Anterior cingulate cortex (tissue), 58 donors: ENCODE results near the gene CCDC88C.
"Not testable (repeated sequence)": the region's sequence is repeated elsewhere in the genome, so short reads cannot be mapped to it uniquely, and the experiment has no call there.

Source experiments
- DNase-seq, 58 donors: peaks; one replicate each; lab custom pipeline; 2025; lab: John Stamatoyannopoulos, UW

CCDC88C gene

GRCh38 chr14:91238085-91238484 is 179.5 kb downstream of the CCDC88C start:
- DNase-seq, result no peak

- DNase-seq, result no peak
These were observed 180.4 kb downstream of the CCDC88C start for GRCh38 chr14:91237219-91237618.

GRCh38 chr14:91235841-91236240 is 181.8 kb downstream of the CCDC88C start:
- no peak for DNase-seq

DNA sequence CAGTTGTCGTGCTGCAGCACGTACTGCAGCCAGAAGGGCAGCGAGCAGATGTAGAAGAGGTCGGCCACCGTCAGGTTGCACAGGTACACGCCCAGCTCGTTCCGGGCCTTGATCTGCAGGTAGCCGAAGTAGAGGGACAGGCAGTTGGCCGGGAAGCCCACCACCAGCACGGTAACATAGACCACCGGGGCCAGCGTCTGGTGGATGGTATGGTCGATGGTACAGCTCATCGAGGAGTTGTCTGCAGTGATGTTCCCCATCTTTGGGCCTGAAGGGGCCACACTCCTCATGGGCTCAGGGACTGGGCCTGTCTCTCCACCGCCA is 182.9 kb downstream of the CCDC88C start:
- DNase-seq, result no peak

- no peak for DNase-seq
These were observed 183.5 kb downstream of the CCDC88C start for GRCh38 chr14:91233936-91234790.

GRCh38 chr14:91232603-91233002 is 185.0 kb downstream of the CCDC88C start:
- DNase-seq, result no peak

GRCh38 chr14:91232052-91232451 is 185.6 kb downstream of the CCDC88C start:
- no peak for DNase-seq

GRCh38 chr14:91231446-91231845 is 186.2 kb downstream of the CCDC88C start:
- no peak for DNase-seq

- DNase-seq, result no peak
These were observed 187.1 kb downstream of the CCDC88C start for GRCh38 chr14:91230397-91231035.

DNA sequence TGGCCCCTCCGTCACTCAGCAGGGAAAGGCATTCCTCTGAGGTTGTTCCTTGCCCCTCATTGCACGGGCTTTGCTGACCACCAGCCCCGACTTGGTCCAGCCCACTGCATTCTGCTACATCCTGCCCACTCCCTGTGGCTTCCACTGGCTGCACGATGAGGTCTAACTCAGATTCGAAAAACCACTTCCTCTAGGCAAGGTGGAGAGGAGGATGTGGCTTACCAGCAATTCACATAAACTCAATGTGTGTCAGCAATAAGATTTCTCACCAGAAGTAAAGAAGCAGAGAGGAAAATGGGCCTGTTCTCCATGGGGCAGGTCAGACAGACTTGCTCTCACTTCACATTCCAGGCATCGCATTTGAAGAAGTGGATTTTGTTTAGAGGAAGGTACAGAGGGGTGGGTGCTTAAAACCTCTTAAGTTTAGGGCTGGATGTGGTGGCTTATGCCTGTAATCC is 187.8 kb downstream of the CCDC88C start:
- DNase-seq, result no peak

GRCh38 chr14:91229005-91229382 is 188.6 kb downstream of the CCDC88C start:
- no peak for DNase-seq

DNA sequence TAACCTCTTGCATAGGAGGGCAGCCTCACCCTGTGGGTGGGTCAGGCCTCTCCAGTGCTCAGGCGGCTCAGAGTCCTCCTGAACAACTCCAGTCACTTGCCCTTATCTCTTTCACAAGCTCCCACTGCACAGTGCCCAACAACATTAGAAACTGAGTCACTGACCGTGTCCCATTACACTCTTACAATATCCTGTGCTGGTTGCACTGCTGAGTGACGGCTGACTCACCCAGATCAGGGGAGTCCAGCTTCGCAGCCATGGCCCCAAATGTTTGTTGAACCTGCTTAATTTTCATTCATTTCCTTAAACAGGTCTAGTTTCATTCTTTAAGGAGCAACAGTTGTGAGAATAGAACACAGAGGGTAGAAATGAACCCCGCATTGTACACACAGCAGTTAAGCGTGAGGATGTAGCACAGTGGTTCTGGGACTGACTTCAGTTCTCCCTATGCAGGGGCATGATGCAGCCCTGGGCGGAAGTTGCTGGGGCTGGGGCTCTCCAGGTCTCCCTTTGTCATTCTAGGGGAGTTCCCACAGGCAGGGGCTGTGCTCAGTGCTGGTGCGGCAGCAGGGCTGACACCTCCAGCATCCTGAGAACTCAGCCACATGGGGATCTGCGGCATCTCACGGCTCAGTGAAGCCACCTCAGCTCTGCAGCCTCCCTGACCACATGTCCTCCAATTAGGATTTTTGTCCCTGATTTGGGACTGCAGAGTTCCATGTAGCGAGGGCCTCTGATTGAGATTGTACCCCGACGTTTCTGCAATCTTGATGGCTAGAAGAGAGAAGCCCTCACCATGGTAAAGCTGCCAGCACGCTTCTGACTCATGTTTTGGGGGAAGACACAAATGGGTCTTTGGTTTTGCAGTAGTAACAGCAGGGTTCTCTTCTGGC is 189.3 kb downstream of the CCDC88C start:
- peak in 1 of 58 donors; percentile 16 for DNase-seq

DNA sequence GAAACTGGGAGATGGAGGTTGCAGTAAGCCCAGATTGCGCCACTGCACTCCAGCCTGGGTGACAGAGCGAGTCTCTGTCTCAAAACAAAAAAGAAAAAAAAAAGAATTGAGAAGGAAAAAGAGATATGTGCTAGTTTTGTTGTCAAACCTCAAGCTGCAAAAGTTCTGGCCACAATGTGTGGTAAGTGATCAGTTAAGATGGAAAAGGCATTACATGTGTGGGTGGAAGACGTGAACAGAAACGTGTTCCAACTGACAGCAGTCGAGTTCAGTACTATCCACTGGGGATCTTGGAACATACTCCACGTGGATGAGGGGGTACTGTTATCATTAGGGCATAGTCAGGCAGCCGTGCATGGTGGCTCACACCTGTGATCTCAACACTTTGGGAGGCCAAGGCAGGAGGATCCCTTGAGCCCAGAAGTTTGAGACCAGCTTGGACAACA is 190.4 kb downstream of the CCDC88C start:
- no peak for DNase-seq

GRCh38 chr14:91226360-91226759 is 191.3 kb downstream of the CCDC88C start:
- DNase-seq, result not testable (repeated sequence)

DNA sequence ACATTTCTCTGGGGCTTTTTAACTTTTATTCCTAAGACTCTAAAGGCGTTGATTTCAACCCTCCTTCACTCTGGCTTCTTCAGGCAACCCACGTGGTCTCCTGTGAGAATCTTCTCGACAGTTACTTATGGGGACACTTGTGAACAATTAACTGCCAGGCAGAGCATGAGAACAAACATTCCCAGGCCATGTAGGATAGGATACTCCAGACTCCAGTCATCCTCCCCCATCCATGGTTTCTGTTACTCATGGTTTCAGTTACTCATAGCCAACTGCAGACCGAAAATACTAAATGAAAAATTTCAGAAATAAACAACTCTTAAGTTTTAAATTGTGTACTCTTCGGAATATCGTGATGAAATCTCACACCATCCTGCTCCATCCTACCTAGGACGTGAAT is 192.6 kb downstream of the CCDC88C start:
- DNase-seq, result no peak

DNA sequence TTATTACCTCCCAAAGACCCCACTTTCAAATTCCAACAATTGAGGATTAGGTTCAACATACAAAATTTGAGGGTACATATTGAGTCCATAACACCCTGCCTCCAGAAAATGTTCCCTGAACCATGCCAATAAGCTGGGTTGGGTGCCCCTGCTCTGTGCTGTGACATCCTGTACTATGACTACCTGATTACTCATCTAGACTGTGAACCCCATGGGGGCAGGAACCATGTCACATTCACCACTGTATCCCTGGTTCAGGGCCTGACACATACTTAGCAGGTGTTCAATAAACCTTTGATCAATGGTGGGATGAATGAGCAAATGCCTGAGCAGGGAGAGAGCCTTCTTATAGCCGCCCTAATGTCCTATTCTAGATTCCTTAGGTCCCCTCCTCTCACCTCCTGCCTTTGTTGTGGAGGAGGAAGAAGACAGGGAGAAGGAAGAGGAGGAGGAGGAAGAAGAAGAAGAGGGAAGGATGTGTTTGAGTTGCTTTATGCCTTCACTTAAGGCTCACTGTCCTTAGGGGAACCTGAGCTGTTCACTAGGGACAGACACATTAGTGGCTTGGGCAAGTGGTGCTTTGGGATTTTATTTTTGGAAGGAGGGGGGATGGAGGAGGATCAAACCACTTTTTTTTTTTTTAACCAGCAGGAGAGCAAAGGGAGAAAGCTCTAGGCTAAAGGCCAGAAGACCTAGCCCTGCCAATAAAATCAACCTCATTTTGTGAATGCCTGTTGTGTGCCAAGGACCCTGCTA is 194.4 kb downstream of the CCDC88C start:
- no peak for DNase-seq
